Type B pancreatic cell (in vitro differentiated cells): ENCODE results near the gene DAZAP1. TPM values are rescaled to one million over a fixed set of nuclear protein-coding genes. Genes with fewer than 3 reads are reported as not detected.

Experiments used
- DNase-seq: peaks from one replicate; pipeline ENCODE4 v3.0.0; 2021; ENCODE audit warnings: mixed read lengths; ENCODE audit not compliant: unreplicated experiment; ENCODE audit errors: extremely low spot score
- H3K27ac Mint-ChIP-seq: 2 replicates; pipeline ENCODE4 v1.8.0; 2021; ENCODE audit warnings: mild to moderate bottlenecking, mixed read lengths
- H3K27me3 Mint-ChIP-seq: 2 replicates; pipeline ENCODE4 v1.8.0; 2021; ENCODE audit warnings: mixed read lengths
- H3K36me3 Mint-ChIP-seq: 2 replicates; pipeline ENCODE4 v1.8.0; 2021; ENCODE audit warnings: mixed read lengths
- H3K4me1 Mint-ChIP-seq: one replicate; pipeline ENCODE4 v1.8.0; 2021; ENCODE audit warnings: mixed read lengths; ENCODE audit not compliant: unreplicated experiment
- H3K4me3 Mint-ChIP-seq: 2 replicates; pipeline ENCODE4 v1.8.0; 2021; ENCODE audit warnings: mild to moderate bottlenecking, mixed read lengths
- H3K9me3 Mint-ChIP-seq: 2 replicates; pipeline ENCODE4 v1.8.0; 2021; ENCODE audit warnings: mixed read lengths
- total RNA-seq: library from RNA; stranded (reverse); gene quantifications from 2 replicates; pipeline ENCODE4 v1.2.1, GENCODE V29; 2021; ENCODE audit warnings: low replicate concordance
- TF ChIP-seq, protein P1 (sequence below): fragments of 200-600 bp; sonication (generic); conservative IDR thresholded peaks from 2 replicates; pipeline ENCODE4 v1.5.0; 2021; ENCODE audit warnings: antibody characterized with exemption, mild to moderate bottlenecking

DAZAP1 gene
- total RNA-seq, 1 donor from 2014 or later: 124 TPM

DNA sequence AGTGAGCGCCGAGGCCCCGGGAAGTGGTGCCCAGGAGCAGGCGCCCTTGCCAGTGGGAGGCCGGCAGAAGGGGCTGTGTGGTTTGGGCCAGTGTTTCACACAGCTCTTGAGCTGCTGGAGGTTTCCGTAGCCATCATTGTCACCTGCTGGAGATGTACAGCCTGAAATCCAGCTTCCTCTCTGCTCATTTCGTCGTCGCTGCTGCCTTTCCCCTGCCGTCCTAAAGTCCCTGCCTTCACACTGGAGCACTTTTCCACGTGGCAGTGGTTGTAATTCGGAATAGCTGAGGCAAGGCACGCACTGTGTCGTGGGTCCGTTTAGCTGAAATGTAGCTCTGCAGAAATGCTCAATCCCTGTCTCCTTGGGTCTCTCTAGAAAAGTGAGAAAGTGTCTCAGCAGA is 13.2 kb downstream of the DAZAP1 start:
- no peak for DNase-seq
- TF ChIP-seq, protein P1, sequence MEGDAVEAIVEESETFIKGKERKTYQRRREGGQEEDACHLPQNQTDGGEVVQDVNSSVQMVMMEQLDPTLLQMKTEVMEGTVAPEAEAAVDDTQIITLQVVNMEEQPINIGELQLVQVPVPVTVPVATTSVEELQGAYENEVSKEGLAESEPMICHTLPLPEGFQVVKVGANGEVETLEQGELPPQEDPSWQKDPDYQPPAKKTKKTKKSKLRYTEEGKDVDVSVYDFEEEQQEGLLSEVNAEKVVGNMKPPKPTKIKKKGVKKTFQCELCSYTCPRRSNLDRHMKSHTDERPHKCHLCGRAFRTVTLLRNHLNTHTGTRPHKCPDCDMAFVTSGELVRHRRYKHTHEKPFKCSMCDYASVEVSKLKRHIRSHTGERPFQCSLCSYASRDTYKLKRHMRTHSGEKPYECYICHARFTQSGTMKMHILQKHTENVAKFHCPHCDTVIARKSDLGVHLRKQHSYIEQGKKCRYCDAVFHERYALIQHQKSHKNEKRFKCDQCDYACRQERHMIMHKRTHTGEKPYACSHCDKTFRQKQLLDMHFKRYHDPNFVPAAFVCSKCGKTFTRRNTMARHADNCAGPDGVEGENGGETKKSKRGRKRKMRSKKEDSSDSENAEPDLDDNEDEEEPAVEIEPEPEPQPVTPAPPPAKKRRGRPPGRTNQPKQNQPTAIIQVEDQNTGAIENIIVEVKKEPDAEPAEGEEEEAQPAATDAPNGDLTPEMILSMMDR: no peak
- H3K27me3 Mint-ChIP-seq: no peaks in the 10 kb centered on the region
- H3K4me1 Mint-ChIP-seq: peaks cover 30% of the 10 kb centered on the region
- H3K36me3 Mint-ChIP-seq: peaks cover 21% of the 10 kb centered on the region
- no peaks in the 10 kb centered on the region for H3K9me3 Mint-ChIP-seq
- H3K4me3 Mint-ChIP-seq: no peak overlapping the region
- H3K27ac Mint-ChIP-seq: no peak overlapping the region

DNA sequence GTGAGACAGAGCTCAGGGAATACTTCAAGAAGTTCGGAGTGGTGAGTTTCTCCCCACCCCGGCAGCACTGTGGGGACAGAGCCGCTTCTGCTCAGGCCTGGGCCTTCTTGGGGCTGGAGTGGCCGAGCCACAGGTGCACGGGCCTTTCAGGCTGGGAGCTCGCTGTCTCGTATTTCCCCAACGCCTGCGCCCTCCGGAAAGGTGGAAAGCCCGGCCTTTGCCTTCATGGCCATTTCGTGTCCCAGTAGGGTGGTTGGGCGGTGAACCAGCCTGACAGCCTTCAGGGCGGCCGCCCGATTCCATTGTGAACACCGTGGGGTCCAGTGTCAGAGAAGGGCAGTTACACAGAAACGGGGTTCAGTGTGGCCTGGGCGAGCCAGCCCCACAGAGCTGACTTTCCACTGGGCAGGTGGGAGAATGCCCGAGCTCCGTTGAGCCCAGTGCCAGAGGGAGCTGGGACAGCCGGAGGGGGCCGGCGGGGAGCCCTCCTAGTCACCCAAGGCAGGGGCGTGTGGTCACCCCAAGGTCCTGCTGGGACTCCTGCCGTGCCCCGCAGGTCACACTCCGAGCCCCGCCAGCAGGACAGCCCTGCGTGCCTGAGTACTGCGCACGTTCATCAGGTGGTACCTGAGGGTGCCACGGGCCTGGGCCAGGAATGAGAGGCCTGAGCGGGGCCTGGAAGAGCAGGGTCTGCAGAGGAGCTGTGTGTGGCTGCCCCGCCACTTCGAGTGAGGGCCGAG is 14.0 kb downstream of the DAZAP1 start:
- DNase-seq: no peak
- Mint-ChIP-seq H3K4me1 (peaks cover 23% of the 10 kb centered on the region), H3K36me3 (peaks cover 24% of the 10 kb centered on the region), H3K4me3 (no peak overlapping the region), H3K27ac (no peak overlapping the region), H3K27me3 (no peaks in the 10 kb centered on the region), H3K9me3 (no peaks in the 10 kb centered on the region)
- TF ChIP-seq, protein P1: no peak

DNA sequence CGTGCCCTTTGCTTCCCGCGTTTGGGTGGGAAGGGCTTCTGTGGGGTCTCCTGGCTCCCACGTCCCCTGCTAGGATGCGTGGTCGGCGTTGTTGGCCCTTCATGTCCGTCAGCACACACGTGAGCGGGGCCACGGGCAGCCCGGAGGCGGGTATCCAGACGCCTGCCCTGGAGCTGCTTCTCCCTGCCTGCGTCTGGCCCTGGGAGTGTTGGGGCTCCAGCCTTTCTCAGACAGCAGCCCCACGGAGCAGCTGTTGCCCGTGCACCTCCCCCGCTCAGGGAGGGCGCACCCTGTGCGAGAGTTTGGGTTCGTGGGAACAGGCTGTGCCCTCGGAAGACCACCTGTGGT is 14.5 kb downstream of the DAZAP1 start:
- Mint-ChIP-seq H3K27me3 (no peaks in the 10 kb centered on the region), H3K4me1 (peaks cover 22% of the 10 kb centered on the region)

DNA sequence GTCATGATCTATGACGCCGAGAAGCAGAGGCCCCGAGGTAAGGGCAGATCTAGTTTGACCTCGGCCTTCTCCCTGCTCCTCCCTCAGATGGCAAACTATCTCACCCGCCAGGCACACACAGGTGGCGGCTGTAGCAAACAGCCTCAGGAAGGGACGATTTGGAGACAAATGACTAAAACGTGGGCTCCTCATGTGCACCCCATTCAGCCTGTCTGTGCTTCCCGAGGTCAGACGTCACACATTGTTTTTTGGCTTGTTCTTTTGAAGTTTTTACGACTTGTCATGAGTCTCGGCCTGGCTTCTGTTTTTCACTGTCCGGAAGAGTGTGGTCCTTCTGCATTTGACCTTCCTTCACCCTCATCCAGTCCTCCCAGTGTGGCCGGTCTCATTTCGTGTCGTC is 15.0 kb downstream of the DAZAP1 start:
- peaks cover 20% of the 10 kb centered on the region for H3K4me1 Mint-ChIP-seq
- TF ChIP-seq, protein P1: no peak
- no peak for DNase-seq
- H3K4me3 Mint-ChIP-seq: no peak overlapping the region
- no peak overlapping the region for H3K27ac Mint-ChIP-seq
- H3K36me3 Mint-ChIP-seq: peaks cover 24% of the 10 kb centered on the region
- no peaks in the 10 kb centered on the region for H3K9me3 Mint-ChIP-seq
- H3K27me3 Mint-ChIP-seq: no peaks in the 10 kb centered on the region

More for the DNA sequence above, 14.5 kb downstream of the DAZAP1 start:
- Mint-ChIP-seq H3K27ac (no peak overlapping the region), H3K9me3 (no peaks in the 10 kb centered on the region), H3K36me3 (peaks cover 24% of the 10 kb centered on the region), H3K4me3 (no peak overlapping the region)
- TF ChIP-seq, protein P1: no peak
- no peak for DNase-seq

DNA sequence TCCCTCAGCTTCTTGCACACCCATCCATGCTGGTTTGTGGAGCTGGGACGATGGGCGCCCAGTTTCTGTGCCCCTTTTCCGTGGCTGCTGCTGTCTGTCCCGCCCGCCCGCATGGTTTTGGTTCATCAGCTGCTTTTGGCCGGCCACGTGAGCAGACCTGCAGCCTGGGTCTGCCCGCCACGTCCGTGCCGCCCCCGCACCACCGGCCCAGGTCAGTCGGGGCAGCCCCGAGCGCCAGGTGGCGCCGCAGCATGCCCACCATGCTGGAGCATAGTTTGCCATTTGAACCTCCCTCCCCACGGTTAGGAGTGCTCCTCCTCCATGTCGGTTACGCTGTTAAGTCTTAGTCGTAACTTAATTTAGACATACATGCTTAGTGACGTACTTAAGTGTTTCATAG is 15.6 kb downstream of the DAZAP1 start:
- H3K4me3 Mint-ChIP-seq: no peak overlapping the region
- H3K9me3 Mint-ChIP-seq: no peaks in the 10 kb centered on the region
- TF ChIP-seq, protein P1: no peak
- peaks cover 24% of the 10 kb centered on the region for H3K36me3 Mint-ChIP-seq
- DNase-seq: no peak
- H3K27me3 Mint-ChIP-seq: no peaks in the 10 kb centered on the region
- peak overlapping the region; percentile 46 for H3K27ac Mint-ChIP-seq
- H3K4me1 Mint-ChIP-seq: peaks cover 15% of the 10 kb centered on the region
